ENCODE measurements around the gene CEP170B. TPM values are rescaled to one million over a fixed set of nuclear protein-coding genes. Genes with fewer than 3 reads are reported as not detected.
"Not testable (repeated sequence)": the region's sequence is repeated elsewhere in the genome, so short reads cannot be mapped to it uniquely, and the experiment has no call there.

The CEP170B gene
- 11.7 TPM for polyA plus RNA-seq (ENCODE audit: insufficient read length)
- long read RNA-seq, donor 1, partial matches to known transcripts = 6 of 7 reads
- long read RNA-seq, donor 1, other reads (novel, unspliced or antisense) = 0 of 7 reads
- long read RNA-seq, donor 2, partial matches to known transcripts = 0 of 4 reads
- long read RNA-seq, donor 2, other reads (novel, unspliced or antisense) = 0 of 4 reads
- long read RNA-seq, donor 3, partial matches to known transcripts = 20 of 20 reads
- long read RNA-seq, donor 3, other reads (novel, unspliced or antisense) = 0 of 20 reads
- long read RNA-seq, donor 4 = 0 reads
- long read RNA-seq, donor 5 = 0 reads
- long read RNA-seq, donor 6, partial matches to known transcripts = 9 of 9 reads
- long read RNA-seq, donor 6, other reads (novel, unspliced or antisense) = 0 of 9 reads
- long read RNA-seq, donor 7, partial matches to known transcripts = 0 of 1 reads
- long read RNA-seq, donor 7, other reads (novel, unspliced or antisense) = 0 of 1 reads
- long read RNA-seq, donor 8 = 0 reads

DNA sequence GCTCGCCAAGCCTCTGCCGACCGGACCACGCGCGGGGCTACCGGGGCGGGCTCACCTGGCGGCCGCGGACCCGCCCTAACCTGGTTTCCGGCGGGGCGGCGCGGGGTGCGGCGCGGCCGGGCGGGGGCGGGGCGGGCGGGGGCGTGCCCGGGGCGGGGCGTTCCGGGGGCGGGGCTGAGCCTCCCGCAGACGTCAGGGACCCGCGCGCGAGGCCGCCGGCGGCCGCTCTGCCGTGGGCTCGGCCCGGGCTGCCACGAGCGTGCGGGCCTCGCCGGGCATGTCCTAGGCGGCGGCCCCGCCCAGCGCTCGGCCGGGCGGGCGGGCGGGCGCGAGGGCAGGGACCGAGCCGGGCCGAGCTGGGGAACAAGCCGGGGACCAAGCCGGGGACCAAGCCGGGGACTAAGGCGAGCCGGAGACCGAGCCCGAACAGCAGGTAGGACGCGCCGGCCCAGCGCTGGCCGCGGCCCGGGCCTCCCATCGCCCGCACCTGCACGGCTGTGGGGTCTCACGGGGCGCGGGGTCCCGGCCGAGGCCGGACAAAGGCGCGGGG lies at the start of gene CEP170B:
Gene CEP170B (plus strand): TSS at position 188 of the 550 bp plus-strand sequence. CDS start 3,183 bp downstream, outside the sequence.
- no peak for DNase-seq

DNA sequence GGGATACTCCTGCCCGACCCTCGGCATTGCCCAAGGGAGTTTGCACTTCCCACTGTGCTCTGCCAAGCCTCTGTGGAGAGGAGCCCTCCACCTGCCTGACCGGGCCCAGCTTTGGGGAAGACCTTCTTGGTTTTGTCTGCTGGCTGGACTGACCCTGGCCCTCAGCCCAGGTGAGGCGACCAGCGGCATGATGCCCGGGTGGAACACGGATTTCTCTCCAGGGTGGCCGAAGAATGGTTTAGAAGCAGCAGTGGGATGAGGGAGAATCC lies 48.5 kb upstream of the CEP170B start:
- DNase-seq = no peak

DNA sequence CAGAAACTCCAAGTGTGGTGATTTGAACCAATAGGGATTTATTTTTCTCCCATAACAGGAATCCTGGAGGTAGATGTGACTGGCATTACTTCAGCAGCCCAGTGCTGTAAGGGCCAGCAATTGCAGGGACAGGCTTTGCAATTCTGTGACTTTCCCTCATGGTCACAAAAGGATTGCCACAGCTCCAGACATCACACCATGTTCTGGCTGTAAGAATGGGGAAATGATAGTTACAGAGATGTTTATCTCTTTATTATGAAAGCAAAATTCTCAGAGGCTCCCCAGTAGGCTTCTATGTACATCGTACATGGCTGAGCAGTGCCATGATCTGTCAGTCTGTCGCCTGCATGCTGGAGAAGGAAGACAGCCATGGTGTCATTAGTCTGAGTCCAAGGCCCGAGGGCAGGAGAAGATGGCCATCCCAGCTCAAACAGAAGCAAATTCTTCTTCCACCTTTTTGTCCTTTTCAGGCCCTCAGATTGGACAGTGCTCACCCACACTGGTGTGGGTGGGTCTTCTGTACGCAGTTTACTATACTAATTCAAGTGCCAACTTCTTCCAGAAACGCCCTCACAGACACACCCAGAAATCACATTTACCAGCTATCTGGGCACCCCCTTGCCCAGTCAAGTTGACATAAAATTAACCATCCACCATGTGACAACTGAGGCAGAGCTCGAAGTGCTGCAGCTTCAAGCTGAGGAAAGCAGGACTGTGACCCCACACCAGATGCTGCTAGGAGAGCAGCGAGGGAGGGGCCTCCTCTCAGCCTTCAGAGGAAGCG lies 46.9 kb upstream of the CEP170B start:
- no peak for DNase-seq

DNA sequence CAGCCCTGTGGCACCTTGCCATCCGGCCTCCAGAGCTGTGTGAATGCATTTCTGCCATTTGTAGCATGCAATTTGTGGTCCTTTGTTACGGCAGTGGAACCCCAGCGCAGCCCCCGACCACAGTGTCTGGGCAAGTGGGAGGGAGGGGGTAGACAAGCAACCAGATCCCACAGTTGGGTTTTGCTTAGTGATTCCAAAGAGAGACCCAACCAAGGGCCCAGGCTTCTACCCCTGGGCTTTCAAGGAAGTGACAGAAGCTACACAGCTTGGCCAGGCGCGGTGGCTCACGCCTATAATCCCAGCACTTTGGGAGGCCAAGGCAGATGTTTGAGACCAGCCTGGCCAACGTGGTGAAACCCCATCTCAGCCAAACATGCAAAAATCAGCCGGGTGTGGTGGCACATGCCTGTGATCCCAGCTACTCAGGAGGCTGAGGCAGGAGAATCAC lies 46.3 kb upstream of the CEP170B start:
- no peak for DNase-seq

DNA sequence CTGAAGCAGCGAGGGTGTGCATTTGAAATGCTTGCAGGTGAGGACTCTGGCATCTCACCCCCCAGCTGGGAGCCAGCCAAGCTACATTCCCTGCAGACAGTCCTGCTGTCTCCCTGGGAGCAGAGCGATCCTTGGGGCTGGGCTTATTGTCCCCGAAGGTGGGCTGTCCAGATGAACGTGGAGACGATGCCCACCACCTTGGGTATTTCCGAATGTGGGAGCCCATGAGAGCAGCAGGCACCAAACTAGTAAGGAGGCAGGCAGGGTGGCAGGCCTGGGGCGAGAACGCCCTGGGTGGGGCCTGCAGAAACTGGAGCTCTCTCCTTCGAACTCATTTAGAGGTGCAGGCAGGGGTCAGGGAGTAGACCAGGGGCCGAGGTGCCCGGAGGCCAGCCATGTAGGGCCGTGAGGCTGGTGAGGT lies 45.7 kb upstream of the CEP170B start:
- no peak for DNase-seq

DNA sequence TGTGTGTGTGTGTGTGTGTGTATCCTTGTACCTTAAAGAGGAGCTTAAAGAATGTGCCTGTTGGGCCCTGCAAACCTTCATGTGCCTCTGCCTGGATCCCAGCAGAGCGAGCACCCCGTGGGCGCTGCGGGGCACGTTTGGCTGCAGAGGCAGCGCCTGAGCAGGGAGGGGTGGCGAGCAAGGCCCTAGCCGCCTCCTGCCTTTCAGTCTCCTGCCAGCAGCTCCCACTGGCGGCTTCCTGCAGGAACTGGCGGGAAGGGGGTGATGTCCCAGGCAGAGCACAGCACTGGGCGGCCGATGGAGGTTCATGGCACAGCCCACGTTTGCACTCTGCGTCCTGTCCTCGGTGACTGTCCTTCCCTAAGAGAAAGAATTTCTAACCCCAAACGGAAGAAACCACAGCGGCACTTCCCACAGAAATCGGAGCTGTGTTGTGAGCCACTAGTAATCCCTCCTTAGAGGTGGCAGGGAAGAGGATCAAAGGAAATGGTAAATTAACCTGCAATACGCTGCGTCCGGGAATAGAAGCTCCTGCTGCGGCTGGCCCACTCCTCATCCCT lies 44.3 kb upstream of the CEP170B start:
- no peak for DNase-seq

DNA sequence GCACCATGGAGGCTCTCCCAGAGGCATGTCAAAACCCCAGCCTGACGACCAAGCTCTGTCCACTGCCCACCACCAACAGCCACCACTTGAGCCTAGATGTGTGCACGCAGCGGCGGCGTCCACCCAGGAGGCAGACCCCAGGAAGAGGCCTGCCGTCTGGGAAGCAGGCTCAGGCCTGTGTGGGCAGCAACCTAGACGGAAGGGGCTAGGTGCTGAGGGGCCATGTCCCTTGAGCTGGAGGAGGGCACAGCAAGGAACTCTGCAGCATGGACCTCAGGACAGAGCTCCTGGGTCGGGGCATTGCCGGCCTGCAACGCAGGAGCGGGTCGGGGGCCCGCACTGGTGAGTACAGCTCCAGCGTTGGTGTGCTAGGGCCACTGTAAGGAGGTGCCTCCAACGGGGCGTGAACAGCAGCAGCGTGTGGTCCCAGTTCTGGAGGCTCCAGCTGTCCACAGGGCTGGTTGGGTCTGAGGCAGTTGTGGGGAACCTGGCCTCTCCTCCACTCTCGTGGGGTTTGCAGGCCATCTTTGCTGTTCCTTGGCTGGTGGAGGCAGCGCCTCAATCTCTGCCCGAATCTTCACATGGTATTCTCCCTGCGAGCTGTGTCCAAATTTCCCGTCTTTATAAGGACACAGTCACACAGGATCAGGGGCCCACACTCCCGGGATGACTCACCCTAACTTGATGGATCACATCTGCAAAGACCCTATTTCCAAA lies 43.7 kb upstream of the CEP170B start:
- DNase-seq = no peak

DNA sequence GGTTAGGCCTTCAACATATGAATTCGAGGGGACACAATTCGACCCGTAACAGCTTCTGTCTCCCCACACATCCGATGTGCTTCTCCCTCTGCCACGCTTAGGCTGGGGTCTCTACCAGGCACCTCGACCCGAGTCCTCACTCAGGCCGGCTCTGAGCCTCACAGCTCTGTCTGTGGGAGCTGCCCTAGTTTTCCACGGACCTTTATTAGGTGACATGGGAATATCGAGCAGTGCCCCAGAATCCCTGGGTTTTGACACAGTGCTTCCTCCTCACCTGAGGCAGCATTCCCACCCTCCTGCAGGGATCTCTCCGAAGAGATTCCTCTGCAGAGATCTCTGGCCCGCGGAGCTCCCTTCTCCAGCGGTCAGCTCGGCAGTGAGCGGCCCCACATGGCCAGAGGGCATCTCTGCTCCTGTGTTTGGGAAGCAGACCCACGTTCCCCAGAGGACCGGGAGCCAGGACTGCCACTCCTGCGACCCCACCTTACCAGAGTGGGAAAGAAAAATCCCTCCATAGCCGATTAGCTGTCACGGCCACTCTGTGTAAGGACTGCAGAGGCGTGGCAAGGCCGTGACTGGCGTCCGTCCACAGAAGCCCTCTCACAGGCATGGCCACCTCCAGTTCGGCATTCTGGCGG lies 43.0 kb upstream of the CEP170B start:
- no peak for DNase-seq

DNA sequence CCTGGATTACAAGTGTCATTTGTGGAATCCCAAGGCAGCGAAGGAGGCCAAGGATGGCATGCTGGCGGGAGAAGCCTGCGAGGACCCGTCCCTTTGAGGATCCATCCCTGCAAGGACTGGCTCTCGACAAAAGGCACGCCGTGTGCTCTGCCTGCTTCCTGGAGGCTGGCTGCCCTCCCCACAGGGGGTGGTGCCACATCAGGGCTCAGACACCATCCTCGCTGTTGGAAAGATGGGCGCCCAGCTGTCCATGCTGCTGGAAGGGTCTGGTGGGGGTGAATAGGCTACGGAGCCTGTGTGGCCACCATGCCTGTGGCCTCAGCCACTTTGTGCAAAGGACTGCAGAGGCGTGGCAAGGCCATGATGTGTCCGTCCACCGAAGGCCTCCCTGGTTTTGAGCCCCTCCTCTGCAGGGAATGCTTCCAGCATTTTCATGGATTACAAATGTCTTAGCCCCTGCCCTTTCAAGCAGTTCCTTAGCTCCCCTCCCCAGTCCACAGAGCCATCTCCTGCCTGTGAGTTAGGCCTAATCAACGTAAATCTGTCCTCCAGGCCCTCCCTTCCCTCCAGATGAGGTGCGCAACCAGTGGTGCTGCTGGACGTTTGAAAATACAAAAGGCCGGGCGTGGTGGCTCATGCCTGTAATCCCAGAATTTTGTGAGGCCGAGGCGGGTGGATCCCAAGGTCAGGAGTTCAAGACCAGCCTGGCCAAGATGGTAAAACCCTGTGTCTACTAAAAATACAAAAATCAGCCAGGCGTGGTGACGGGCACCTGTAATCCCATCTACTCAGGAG lies 42.0 kb upstream of the CEP170B start:
- DNase-seq = no peak

DNA sequence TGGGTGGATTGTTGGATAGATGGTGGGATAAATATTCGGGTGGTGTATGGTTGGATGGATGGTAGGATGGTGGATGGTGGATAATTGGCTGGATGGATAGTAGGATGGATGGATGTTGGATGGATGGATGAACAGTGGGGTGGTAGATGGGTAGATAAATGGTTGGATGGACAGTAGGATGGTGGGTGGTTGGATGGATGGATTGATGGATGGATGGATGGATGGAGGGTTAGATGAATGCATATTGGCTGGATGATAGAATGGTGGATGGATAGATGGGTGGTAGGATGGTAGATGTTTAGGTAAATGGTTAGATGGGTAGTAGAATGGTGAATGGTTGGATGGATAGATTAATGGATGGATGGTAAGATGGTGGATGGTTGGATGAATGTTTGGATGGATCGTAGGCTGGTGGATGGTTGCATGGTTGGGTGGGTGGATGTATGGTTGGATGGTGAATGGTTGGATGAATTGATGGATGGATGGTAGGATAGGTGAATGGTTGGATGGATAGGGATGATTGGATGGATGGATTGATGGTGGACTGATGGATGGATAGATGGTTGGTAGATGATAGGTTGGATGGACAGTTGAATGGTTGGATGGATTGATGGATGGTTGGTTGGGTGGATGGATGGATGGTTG lies 40.6 kb upstream of the CEP170B start:
- DNase-seq = no peak

DNA sequence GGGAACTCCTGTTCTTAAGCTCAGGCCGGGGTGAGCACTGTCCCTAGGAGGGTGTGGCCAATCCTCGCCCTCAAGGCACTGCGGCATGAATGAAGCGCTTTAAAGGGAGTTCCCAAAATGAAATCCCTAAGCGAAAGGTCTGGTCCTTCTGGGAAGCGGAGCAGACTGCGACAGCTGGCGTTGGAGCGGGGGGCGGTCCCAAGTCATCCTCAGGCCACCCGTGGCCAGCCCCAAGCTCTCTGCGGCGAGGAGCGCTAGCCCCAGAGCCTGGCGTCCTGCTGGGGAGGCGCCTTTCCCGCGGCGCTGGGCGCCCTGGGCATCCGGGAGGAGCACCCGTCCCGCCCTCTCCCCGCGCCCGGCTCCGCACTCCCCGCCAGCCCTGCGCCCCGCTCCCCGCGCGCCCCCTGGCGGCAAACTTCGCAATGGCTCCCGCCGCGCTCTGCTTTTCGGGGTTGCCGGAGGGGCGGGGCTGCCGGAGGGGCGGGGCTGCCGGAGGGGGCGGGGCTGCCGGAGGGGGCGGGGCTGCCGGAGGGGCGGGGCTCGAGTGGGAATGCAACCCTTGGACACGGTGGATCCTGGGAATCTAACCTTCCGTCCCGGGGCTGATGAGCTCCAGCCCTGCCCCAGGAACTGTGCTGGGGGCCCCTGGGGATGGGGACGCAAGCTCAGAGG lies 38.7 kb upstream of the CEP170B start:
- DNase-seq = peak; percentile 82

DNA sequence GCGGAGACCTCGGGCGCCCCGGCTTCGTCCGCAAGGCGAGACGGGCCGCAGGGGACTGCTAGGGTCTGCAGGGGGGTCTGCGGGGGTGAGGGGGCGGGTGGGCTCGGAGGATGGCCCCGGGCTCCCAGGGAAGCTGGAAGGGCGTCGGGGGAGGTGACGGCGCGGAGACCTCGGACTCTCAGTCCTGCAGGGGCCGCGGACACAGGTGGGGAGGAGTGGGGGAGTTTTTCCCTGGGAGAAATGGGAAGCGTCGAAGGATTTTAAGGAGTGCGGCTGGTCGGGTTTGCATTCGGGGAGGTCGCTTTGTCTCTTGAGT lies 38.2 kb upstream of the CEP170B start:
- DNase-seq = no peak

DNA sequence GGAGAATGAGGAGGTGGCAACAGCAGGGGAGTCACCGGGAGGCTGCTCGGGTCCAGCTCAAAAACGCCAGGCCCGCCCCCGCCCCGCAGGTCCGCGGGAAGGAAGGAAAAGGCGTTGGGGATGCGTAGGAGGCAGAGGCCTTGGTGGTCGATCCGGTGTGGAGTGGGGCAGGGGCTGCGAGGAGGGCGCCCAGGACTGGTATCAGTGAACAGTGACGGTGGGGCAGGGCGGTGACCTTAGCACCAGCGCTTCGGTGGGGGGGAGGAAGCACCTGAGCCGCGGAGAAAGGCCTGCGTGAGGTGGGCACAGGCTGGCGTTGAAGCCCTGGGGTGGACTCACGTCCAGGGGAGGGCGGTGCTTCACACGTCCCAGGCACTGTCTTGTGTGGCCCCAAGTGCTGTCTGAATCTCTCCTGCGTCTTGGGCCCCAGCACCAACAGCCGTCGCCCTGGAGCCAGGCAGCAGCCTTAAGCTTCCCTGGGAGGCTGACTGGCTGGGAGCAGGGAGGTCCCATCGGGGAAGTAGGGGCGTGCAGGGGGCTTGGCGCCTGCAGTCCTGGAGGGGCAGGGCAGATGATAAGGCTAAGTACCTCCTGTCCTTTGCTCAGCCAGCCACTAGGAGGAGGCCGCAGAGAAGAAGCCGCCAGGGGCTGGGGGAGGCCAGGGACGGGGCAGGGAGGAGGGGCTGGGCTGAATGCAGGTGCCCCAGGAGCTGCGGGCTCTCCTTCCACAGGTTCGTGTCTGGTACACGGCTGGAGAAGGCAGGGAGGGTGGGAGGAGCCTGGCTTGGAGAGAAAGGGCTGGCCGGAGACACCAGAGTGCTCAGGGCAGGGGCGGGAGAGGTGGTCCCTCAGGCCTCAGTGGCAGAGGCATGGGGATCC lies 37.7 kb upstream of the CEP170B start:
- peak; percentile 33 for DNase-seq

DNA sequence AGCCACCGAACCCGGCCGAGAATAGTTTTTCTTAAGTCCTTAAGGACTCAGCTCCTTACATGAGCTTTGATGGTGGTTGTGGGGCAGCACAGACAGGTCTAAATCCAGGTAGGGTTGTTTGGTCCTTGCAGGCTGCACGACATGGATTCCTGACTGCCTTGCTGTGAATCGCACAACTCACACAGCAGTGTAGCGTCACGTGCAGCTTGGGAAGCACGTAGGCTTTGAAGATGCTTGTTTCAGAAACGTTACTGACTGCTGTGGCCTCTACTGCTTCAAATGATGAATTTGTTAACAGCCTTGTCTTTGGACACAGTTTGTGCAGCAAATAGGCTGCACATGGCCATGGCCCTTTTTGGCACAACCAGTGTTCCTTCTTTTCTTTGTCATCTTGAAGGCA lies 34.3 kb upstream of the CEP170B start:
- DNase-seq = no peak

DNA sequence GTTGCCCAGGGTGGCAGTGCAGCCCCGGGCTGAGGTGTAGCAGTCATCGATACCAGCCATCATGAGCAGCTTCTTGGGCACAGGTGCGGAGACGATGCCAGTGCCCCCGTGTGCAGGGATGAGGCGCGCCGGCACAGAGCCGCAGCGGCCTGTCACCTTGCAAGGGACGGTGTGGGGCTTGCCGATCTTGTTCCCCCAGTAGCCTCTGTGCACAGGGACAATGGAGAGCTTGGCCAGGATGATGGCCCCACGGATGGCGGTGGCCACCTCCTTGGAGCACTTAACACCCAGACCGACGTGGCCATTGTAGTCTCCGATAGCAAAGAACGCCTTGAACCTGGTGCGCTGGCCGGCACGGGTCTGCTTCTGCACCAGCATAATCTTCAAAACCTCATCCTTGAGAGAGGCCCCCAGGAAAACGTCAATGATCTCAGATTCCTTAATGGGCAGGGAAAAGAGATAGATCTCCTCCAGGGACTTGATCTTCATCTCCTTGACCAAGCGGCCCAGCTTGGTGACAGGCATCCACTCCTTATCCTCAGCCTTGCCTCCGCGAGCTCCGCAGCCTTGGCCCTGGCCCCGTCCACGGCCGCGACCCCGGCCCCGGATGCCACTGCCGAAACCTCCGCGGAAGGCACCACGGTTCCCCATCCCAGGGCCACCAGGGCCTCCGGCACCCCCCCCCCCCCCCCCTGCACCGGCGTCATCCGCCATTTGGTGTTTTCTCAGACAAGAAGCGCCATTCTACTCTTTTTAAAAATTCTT lies 28.7 kb upstream of the CEP170B start:
- DNase-seq = not testable (repeated sequence)

DNA sequence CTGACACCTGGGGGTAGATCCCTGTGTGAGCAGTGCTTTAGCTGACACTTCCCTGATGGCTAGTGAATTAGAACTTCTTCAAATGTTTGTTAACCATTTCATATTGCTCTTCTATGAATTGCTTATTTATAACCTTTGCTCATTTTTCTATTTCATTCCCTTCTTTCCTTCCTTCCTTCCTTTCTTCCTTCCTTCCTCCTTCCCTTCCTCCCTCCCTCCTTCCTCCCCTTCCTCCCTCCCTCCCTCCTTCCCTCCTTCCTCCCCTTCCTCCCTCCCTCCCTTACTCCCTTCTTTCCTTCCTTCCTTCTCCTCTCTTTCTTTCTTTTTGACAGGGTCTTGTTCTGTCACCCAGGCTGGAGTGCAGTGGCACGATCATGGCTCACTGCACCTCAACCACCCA lies 23.3 kb upstream of the CEP170B start:
- no peak for DNase-seq

DNA sequence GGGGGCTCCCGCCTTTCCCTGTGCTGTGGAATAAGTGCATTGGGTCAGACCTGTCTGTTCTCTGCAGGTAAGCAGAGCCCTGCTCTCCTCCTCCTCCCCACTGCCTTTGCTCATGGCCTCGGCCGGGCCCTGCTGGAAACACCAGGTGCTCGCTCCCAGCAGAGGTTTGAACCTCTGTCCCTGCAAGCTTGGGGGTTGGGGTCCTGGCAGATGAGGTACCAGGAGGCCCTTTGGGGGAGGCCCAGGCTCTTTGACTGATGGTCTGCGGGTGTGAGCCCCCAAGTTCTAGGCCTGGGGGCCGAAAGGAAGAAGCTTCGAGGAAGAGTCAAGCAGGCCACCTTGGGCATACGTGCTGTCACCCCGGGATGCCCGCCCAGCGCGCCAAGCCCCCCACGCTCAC lies 22.1 kb upstream of the CEP170B start:
- DNase-seq = no peak
